Posterior cingulate gyrus (tissue), 11 donors: ENCODE measurements around the gene SUGCT.
A peak's percentile ranks its signal among the peaks of the same experiment; 100 is the strongest.

ENCODE experiments used
- DNase-seq, 10 donors: peaks; one replicate each; pipeline versions ENCODE4 v3.0.0 to v3.0.0-alpha.2; 2020 to 2021; ENCODE audit warnings: mixed read lengths in 3 of 10
- intact Hi-C: fragments of 100-400 bp; cut with DNase I; formaldehyde crosslinking; loops from one replicate; pipeline ENCODE4 v1.15.1; 2023

Gene SUGCT

GRCh38 chr7:40793132-40793531 is 658.3 kb downstream of the SUGCT start:
- DNase-seq = no peak
- intact Hi-C loops = no loop called here

GRCh38 chr7:40795607-40796006 is 660.8 kb downstream of the SUGCT start:
- intact Hi-C loops = no loop called here
- DNase-seq = no peak

DNA sequence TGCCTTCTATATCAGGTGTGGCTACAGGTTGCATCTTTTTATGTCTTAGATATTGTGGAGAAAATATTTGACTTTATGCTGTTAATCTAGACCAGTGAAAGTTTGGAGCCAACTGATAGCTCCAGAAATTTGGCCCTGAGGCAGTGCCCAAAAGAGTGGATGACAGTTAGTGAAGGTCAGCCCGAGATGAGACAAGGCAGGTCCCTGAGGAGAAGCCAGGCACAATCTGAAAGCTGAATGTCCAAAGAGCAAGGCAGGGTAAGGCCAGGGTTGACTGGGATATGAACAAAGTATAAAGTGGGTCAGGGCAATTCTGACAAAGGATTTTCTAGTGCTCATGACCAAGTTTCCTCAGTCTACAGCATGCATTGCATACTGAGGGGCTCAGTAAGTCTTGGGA is 661.9 kb downstream of the SUGCT start:
- no peak for DNase-seq
- intact Hi-C loops = no loop called here

DNA sequence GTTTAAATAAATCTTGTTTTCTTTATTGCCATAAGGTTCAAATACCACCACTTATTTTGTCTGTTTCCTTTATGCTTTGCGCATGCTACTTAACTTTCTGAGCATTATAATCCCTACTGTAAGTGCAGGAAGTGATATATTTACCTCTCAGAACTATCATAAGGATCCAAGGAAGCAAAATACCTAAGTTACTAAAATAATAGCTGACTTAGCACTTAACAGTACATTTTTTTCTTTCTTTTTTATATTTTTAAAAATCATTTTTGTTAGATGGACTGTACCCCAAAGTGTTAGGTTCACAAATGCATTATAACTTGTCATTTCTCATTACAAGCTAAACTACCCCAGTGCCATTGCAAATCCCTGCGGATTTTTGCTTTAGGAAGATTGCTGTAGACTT is 663.8 kb downstream of the SUGCT start:
- intact Hi-C loops = no loop called here
- DNase-seq = no peak

GRCh38 chr7:40799493-40800403 is 664.9 kb downstream of the SUGCT start:
- DNase-seq = no peak
- intact Hi-C loops = no loop called here

- DNase-seq = no peak
- intact Hi-C loops = no loop called here
These were observed 666.0 kb downstream of the SUGCT start for GRCh38 chr7:40800771-40801170.

- intact Hi-C loops = no loop called here
- no peak for DNase-seq
These were observed 667.7 kb downstream of the SUGCT start for GRCh38 chr7:40802497-40802896.

GRCh38 chr7:40804477-40805215 is 669.8 kb downstream of the SUGCT start:
- intact Hi-C loops = no loop called here
- DNase-seq = no peak

GRCh38 chr7:40805361-40805760 is 670.6 kb downstream of the SUGCT start:
- intact Hi-C loops = no loop called here
- DNase-seq = no peak

DNA sequence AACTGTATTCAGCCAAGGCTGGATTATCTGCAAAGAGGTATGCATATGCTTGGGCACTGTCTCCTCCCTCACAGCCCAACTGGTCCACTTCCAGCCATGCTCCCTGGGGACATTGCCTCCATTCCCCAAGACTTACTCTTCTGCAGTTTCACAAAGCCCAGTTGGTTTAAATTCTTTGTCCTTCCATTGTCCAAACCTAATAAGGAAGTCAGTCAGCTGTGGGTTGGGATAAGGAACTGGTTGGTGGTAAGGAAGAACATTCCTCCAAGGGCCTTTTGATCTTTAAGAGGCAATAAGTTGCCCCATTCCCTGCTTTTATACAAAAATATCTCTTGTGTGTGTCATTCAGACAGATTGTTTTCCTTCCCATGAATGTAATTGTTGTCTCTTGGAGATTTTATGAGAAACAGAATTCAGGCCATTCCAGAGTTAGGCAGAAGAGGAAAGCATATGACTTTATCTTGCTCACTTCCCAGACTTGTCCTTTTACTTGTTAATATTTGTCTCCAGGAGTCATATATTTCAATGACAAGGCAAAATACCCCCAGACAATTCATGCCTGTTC is 673.7 kb downstream of the SUGCT start:
- no peak for DNase-seq
- intact Hi-C loops = no loop called here

- intact Hi-C loops = no loop called here
- no peak for DNase-seq
These were observed 675.5 kb downstream of the SUGCT start for GRCh38 chr7:40810274-40810673.

DNA sequence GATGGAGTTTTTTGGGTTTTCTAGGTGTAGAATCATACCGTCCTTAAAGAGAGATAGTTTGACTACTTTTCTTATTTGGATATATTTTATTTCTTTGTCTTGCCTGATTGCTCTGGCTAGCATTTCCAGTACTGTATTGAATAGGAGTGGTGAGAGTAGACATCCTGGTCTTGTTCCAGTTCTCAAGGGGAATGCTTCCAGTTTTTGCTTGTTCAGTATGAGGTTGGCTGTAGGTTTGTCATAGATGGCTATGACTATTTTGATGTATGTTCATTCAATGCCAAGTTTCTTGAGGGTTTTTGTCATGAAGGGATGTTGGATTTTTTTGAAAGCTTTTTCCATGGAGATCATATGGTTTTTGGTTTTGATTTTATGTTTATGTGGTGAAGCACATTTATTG is 676.9 kb downstream of the SUGCT start:
- DNase-seq = no peak
- intact Hi-C loops = no loop called here

DNA sequence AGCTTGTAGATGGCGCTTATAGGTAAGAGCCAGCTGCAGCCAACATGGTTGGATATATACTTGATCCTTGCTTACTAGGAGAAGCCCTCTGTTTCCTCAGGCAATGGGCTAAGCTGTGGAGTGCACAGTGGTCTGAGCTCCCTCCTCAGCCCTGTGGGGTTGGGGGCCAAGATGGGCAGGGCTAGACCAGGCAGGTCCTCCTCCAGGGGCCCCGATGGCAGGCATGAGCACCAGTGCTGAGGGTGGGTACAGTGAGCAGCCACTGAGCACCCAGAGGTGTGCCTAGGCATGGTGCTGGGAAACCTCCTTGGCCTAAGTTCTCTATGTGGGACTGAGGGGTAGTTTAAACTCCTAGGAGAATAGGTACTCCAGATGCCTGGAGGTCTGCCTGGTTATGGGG is 680.2 kb downstream of the SUGCT start:
- peak in 2 of 10 donors; percentile 42 to 54 for DNase-seq
- intact Hi-C loops = no loop called here

DNA sequence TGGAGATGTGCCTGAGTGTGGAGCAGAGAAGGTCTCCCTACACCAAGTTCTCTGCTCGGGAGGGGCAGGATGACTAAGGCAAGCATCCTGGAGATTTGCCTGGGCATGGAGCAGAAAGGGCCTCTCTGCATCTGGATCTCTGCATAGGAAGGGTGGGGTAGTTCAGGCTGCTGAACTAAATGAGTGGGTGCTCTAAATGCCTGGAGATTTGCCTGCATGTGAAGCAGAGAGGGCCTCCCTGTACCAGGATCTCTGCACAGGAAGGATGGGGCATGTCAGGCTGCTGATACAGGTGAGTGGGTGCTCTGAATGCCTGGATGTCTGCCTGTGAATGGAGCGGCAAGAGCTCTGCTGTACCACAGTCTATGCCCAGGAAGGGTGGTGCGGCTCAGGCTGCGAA is 680.7 kb downstream of the SUGCT start:
- intact Hi-C loops = no loop called here
- peak in 2 of 10 donors; percentile 44 to 49 for DNase-seq

DNA sequence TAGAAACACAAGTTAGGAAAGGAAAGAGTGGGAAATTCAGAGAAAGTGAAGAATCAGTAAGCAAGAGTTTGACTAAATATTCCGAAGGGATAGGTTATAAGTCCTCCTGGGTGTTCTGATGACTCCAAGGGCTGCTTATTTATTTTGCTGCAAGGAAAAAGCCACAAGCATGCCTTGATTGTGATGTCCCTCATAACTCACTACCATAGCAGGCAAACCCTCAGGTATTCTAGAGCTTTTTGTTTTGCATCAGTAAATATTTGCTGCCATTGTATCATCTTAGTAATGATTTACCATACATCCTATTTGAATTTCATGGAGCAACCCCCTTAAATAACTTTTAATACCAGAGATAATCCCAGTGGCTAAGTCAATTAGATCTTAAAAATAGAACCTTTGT is 688.1 kb downstream of the SUGCT start:
- no peak for DNase-seq
- intact Hi-C loops = no loop called here

DNA sequence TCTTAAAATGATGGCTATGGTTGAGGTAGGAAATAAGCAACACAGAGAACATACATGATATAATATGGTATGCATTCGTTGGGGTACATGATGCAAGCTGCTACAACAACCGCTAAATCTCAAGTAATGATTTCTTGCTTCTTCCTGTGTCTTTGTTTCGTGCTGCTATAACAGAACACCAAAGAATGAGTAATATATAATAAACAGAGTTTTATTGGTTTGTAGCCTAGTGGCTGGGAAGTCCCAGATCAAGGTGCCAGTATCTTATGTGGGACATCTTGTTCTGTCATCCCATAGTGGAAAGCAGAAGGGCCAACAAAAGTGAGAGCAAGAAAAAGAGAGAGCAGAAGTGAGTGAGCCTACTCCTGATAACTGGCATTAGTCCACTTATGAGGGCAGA is 689.7 kb downstream of the SUGCT start:
- intact Hi-C loops = no loop called here
- no peak for DNase-seq

DNA sequence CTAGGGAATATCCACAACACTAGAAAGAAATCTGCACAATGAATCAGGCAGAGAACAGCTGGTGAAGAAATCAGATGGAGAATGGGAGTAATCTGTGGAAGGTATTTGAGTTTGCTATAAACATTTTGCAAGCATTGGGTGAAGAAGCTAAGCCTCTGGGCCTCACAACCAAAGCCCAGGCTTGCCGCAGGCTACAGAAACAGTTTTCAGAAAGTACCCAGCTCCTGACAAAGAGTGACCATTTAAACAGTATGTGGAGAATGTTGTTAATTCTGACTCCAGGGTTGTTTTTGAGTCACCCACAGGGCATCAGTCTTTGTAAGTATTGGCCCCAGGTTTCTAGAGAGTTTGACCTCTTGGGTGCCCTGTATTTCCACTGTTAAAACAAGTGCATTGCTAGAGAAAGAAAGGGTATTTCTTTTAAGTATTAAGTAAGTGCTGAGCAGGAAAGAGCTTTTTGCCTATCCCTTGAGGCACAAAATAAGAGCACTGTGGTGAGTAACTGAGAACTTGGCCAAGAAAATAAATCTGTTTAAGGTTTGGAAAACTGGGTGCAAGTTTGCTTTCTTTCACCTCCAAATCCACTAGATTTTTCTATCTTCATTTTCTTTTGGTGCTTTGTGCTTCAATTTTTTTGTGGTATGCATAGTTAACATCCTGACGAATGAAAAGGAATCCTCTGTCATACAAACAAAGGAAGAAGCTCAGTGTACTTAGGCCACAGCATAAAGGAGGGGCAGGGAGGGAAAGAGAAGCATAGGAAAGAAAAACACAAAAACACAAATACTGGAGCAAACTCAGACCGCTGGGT is 691.8 kb downstream of the SUGCT start:
- no peak for DNase-seq
- intact Hi-C loops = no loop called here

- intact Hi-C loops = no loop called here
- DNase-seq = no peak
These were observed 692.6 kb downstream of the SUGCT start for GRCh38 chr7:40827222-40828085.

- intact Hi-C loops = no loop called here
- no peak for DNase-seq
These were observed 694.1 kb downstream of the SUGCT start for GRCh38 chr7:40828686-40829600.
